ENCODE measurements around the gene TXNDC15. TPM values are rescaled to one million over a fixed set of nuclear protein-coding genes. Genes with fewer than 3 reads are reported as not detected.
"Not testable (repeated sequence)": the region's sequence is repeated elsewhere in the genome, so short reads cannot be mapped to it uniquely, and the experiment has no call there.

TXNDC15 gene
- total RNA-seq, 1 experiment from 2014 or later = 19.5 TPM

DNA sequence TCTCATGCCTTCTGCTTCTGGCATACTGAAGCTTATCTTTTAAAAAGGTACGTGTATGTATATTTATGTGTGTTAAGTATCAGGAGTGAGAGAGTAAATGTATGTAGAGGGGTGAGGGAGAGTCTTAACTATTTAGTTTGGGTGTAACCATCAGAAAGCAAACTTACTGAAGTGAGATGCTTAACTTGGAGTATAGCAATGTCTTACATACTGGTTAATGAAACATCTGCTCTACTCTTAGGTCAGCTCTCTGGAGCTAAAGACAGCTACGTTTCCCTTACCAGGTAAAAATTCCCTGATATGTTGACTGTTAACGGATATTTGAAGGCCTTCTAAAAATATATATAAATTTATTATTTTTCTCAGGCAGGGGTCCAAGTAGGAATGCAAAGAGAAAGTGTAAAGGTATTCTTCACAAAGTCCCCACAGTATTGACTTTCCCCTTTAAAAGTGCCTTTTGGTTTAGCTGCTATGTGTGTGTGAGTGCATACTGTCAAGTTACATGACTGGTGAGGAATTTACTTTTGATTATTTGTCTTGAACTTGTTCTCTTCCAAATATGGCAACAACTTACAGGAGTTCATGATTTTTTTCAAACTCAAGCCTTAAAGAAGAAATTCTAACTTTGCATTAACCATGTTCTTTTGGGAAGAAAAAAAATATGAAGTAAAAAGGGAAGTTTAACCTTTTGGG lies 40.7 kb upstream of the TXNDC15 start:
- ChIA-PET POLR2A (ENCODE audit: unreplicated experiment) (interaction anchor here (0.5 kb wide), 1 partner anchor 309 kb away, joined by 13 read pairs; no protein-coding TSS in a partner anchor), CTCF (no interaction called here)
- no peak overlapping the region for H3K27ac ChIP-seq
- H3K79me2 ChIP-seq (ENCODE audit: low read depth) = no peaks in the 10 kb centered on the region
- H3K4me3 ChIP-seq = no peak overlapping the region
- no peaks in the 10 kb centered on the region for H4K20me1 ChIP-seq (ENCODE audit: insufficient read depth)
- no peak for DNase-seq
- no peak overlapping the region for H3K4me2 ChIP-seq
- TF ChIP-seq EZH2 (IDR thresholded peaks at IDR 0.05; ENCODE audit: low read depth) = no peak
- no peak for TF ChIP-seq CTCF (conservative IDR thresholded peaks at IDR 0.05)
- no peak overlapping the region for H2AFZ ChIP-seq
- H3K9me2 ChIP-seq (ENCODE audit: insufficient read depth) = no peaks in the 10 kb centered on the region
- peaks cover 6% of the 10 kb centered on the region; the same call in 1 of the 2 replicates for H3F3A ChIP-seq (ENCODE audit: insufficient read depth, low read depth)
- no peaks in the 10 kb centered on the region for H3K9me3 ChIP-seq (ENCODE audit: insufficient read depth, low read depth)
- H3K27me3 ChIP-seq (ENCODE audit: insufficient read depth, low read depth) = no peaks in the 10 kb centered on the region
- intact Hi-C loops (cut with micrococcal nuclease; ENCODE audit: unreplicated experiment) = loop anchor here (10.0 kb wide), 1 partner anchor 49 kb away; no protein-coding TSS in a partner anchor
- no peaks in the 10 kb centered on the region for H3K4me1 ChIP-seq (replicated peaks; ENCODE audit: insufficient read depth)
- no TSS peak for BruUV-seq (replicated peaks)
- peaks cover 11% of the 10 kb centered on the region; the same call in 1 of the 2 replicates for H3K36me3 ChIP-seq (ENCODE audit: low read depth)

DNA sequence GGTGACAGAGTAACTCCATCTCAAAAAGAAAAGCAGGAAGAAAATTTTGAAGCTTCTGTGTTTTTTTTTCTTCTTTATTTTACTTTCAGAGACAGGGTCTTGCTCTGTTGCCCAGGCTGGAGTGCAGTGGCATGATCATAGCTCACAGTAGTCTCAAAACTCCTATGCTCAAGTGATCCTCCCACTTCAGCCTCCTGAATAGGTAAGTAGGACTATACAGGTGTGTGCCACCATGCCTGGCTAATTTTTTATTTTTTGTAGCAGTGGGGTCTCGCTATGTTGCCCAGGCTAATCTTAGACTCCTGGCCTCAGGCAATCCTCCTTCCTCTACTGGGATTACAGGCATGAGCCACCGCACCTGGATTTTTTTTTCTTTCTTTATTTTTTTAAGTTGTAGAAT lies 38.5 kb upstream of the TXNDC15 start:
- no peaks in the 10 kb centered on the region for H3K9me2 ChIP-seq (ENCODE audit: insufficient read depth)
- intact Hi-C loops (cut with micrococcal nuclease; ENCODE audit: unreplicated experiment) = loop anchor here (10.0 kb wide), 1 partner anchor 51 kb away; no protein-coding TSS in a partner anchor
- no peaks in the 10 kb centered on the region for H3K36me3 ChIP-seq (ENCODE audit: low read depth)
- H3F3A ChIP-seq (ENCODE audit: insufficient read depth, low read depth) = peaks cover 12% of the 10 kb centered on the region; the same call in 1 of the 2 replicates
- H3K27ac ChIP-seq = no peak overlapping the region
- H3K79me2 ChIP-seq (ENCODE audit: low read depth) = no peaks in the 10 kb centered on the region
- no peak for TF ChIP-seq CTCF (conservative IDR thresholded peaks at IDR 0.05)
- TF ChIP-seq EZH2 (IDR thresholded peaks at IDR 0.05; ENCODE audit: low read depth) = no peak
- H3K4me2 ChIP-seq = no peak overlapping the region
- no peaks in the 10 kb centered on the region for H4K20me1 ChIP-seq (ENCODE audit: insufficient read depth)
- BruUV-seq (replicated peaks) = no TSS peak
- H3K4me1 ChIP-seq (replicated peaks; ENCODE audit: insufficient read depth) = no peaks in the 10 kb centered on the region
- ChIA-PET CTCF (no interaction called here), POLR2A (ENCODE audit: unreplicated experiment) (no interaction called here)
- H3K9me3 ChIP-seq (ENCODE audit: insufficient read depth, low read depth) = no peaks in the 10 kb centered on the region
- no peak overlapping the region for H3K4me3 ChIP-seq
- no peak overlapping the region for H2AFZ ChIP-seq
- DNase-seq = no peak
- no peaks in the 10 kb centered on the region for H3K27me3 ChIP-seq (ENCODE audit: insufficient read depth, low read depth)

DNA sequence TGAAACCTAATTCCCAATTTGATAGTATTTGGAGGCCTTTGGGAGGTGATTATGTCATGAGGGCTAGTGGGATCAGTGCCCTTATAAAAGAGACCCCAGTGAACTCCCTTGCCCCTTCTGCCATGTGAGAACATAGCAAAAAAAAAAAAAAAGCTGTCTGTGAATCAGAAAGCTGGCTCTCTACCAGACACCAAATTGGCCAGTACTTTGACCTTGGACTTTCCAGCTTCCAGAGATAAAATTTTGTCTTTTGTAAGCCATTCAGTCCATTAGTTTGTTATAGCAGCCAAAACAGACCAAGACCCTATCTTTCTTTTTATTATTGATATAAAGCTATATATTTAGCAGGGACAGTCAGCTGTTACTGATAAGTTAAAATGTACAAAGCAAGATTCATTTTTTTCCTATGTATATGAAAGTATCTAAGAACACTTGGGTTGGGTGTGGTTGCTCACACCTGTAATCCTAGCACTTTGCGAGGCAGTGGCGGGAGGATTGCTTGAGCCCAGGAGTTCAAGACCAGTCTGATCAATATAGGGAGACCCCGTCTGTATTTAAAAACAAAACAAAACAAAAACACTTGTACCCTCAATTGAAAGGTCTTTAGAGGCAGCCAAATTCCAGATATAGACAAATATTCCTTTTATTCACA lies 36.5 kb upstream of the TXNDC15 start:
- Histone ChIP-seq H3K36me3 (ENCODE audit: low read depth) (no peaks in the 10 kb centered on the region), H3K4me2 (no peak overlapping the region), H3K9me3 (ENCODE audit: insufficient read depth, low read depth) (no peaks in the 10 kb centered on the region), H3K27ac (no peak overlapping the region), H3K4me3 (no peak overlapping the region), H3K79me2 (ENCODE audit: low read depth) (no peaks in the 10 kb centered on the region), H2AFZ (no peak overlapping the region), H3K4me1 (replicated peaks; ENCODE audit: insufficient read depth) (peaks cover 7% of the 10 kb centered on the region), H3F3A (ENCODE audit: insufficient read depth, low read depth) (peaks cover 27% of the 10 kb centered on the region), H3K9me2 (ENCODE audit: insufficient read depth) (no peaks in the 10 kb centered on the region), H3K27me3 (ENCODE audit: insufficient read depth, low read depth) (no peaks in the 10 kb centered on the region), H4K20me1 (ENCODE audit: insufficient read depth) (no peaks in the 10 kb centered on the region)
- intact Hi-C loops (cut with micrococcal nuclease; ENCODE audit: unreplicated experiment) = loop anchor here (10.0 kb wide), 1 partner anchor 53 kb away; no protein-coding TSS in a partner anchor
- no TSS peak for BruUV-seq (replicated peaks)
- ChIA-PET POLR2A (ENCODE audit: unreplicated experiment) (interaction anchor here (0.6 kb wide), 1 partner anchor 191 kb away, joined by 6 read pairs; no protein-coding TSS in a partner anchor), CTCF (no interaction called here)
- no peak for DNase-seq
- TF ChIP-seq EZH2 (IDR thresholded peaks at IDR 0.05; ENCODE audit: low read depth) = no peak

DNA sequence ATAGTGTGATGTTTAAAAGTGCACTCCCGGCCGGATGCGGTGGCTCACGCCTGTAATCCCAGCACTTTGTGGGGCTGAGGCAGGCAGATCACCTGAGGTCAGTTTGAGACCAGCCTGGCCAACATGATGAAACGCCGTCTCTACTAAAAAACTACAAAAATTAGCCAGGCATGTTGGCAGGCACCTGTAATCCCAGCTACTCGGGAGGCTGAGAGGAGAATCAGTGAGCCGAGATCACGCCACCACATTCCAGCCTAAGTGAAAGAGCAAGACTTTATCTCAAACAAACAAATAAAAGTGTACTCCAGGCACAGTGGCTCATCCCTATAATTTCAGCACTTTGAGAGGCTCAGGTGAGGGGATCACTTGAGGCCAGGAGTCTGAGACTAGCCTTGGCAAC lies 35.8 kb upstream of the TXNDC15 start:
- H4K20me1 ChIP-seq (ENCODE audit: insufficient read depth); H3K27me3 ChIP-seq (ENCODE audit: insufficient read depth, low read depth); H3K4me3 ChIP-seq; H3K27ac ChIP-seq; H3K9me2 ChIP-seq (ENCODE audit: insufficient read depth); CTCF ChIA-PET; POLR2A ChIA-PET (ENCODE audit: unreplicated experiment); H3K9me3 ChIP-seq (ENCODE audit: insufficient read depth, low read depth); BruUV-seq (replicated peaks); H3K36me3 ChIP-seq (ENCODE audit: low read depth); H3K4me2 ChIP-seq; H2AFZ ChIP-seq; H3K79me2 ChIP-seq (ENCODE audit: low read depth); DNase-seq: not testable (repeated sequence)
- intact Hi-C loops (cut with micrococcal nuclease; ENCODE audit: unreplicated experiment) = loop anchor here (10.0 kb wide), 1 partner anchor 54 kb away; no protein-coding TSS in a partner anchor
- Histone ChIP-seq H3F3A (ENCODE audit: insufficient read depth, low read depth) (peaks cover 32% of the 10 kb centered on the region), H3K4me1 (replicated peaks; ENCODE audit: insufficient read depth) (peaks cover 14% of the 10 kb centered on the region)

Data from PC-9 (cell line).